ENCODE results near the gene RPS6KA2. TPM values are rescaled to one million over a fixed set of nuclear protein-coding genes. Genes with fewer than 3 reads are reported as not detected.

Gene RPS6KA2
- total RNA-seq, 1 experiment from 2014 or later = 4.1 TPM

DNA sequence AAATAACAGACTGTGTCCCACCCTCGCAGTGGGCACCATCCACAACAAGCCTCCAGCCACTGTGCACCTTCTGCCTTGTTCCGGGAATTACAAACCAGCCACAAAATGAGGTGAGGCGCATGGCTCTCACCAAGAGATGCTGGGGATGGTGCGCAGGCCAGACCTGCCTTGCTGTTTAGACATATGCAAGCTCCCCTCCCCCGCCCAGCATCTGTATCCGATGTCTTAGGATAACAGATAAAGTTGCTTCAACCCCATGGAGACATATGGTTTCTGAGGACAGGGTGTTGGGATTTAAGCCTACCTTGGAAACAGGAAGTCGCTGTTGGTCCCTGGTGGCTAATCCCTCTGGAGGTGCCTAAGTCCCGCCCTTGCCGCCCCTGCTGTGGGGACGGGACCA, 194.0 kb downstream of the RPS6KA2 start:
- BruUV-seq (replicated peaks) = no TSS peak
- Histone ChIP-seq H3K36me3 (ENCODE audit: control insufficient read depth, insufficient read depth, low read length) (no peaks in the 10 kb centered on the region), H3K4me1 (ENCODE audit: control insufficient read depth, insufficient read depth, low read length) (no peaks in the 10 kb centered on the region), H3K9me3 (ENCODE audit: control insufficient read depth, insufficient read depth, low read depth, low read length) (no peaks in the 10 kb centered on the region), H3K27ac (ENCODE audit: low read length) (no peak overlapping the region), H3K27me3 (ENCODE audit: control insufficient read depth, insufficient read depth, low read length) (no peaks in the 10 kb centered on the region), H3K4me3 (ENCODE audit: low read depth in 2 of 2, low read length in 2 of 2) (no peak overlapping the region)
- CTCF ChIA-PET = no interaction called here
- no peak for DNase-seq (ENCODE audit: low read depth, low spot score)
- TF ChIP-seq SIN3A (IDR thresholded peaks at IDR 0.05; ENCODE audit: borderline replicate concordance, insufficient read depth, low read depth, low read length) (no peak), TCF7L2 (IDR thresholded peaks at IDR 0.05; ENCODE audit: low read depth, low read length) (no peak), POLR2AphosphoS5 (IDR thresholded peaks at IDR 0.05; ENCODE audit: low read depth, low read length) (no peak)
- TF ChIP-seq, protein P1, sequence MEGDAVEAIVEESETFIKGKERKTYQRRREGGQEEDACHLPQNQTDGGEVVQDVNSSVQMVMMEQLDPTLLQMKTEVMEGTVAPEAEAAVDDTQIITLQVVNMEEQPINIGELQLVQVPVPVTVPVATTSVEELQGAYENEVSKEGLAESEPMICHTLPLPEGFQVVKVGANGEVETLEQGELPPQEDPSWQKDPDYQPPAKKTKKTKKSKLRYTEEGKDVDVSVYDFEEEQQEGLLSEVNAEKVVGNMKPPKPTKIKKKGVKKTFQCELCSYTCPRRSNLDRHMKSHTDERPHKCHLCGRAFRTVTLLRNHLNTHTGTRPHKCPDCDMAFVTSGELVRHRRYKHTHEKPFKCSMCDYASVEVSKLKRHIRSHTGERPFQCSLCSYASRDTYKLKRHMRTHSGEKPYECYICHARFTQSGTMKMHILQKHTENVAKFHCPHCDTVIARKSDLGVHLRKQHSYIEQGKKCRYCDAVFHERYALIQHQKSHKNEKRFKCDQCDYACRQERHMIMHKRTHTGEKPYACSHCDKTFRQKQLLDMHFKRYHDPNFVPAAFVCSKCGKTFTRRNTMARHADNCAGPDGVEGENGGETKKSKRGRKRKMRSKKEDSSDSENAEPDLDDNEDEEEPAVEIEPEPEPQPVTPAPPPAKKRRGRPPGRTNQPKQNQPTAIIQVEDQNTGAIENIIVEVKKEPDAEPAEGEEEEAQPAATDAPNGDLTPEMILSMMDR (IDR thresholded peaks at IDR 0.05) = no peak
- TF ChIP-seq, protein P2, sequence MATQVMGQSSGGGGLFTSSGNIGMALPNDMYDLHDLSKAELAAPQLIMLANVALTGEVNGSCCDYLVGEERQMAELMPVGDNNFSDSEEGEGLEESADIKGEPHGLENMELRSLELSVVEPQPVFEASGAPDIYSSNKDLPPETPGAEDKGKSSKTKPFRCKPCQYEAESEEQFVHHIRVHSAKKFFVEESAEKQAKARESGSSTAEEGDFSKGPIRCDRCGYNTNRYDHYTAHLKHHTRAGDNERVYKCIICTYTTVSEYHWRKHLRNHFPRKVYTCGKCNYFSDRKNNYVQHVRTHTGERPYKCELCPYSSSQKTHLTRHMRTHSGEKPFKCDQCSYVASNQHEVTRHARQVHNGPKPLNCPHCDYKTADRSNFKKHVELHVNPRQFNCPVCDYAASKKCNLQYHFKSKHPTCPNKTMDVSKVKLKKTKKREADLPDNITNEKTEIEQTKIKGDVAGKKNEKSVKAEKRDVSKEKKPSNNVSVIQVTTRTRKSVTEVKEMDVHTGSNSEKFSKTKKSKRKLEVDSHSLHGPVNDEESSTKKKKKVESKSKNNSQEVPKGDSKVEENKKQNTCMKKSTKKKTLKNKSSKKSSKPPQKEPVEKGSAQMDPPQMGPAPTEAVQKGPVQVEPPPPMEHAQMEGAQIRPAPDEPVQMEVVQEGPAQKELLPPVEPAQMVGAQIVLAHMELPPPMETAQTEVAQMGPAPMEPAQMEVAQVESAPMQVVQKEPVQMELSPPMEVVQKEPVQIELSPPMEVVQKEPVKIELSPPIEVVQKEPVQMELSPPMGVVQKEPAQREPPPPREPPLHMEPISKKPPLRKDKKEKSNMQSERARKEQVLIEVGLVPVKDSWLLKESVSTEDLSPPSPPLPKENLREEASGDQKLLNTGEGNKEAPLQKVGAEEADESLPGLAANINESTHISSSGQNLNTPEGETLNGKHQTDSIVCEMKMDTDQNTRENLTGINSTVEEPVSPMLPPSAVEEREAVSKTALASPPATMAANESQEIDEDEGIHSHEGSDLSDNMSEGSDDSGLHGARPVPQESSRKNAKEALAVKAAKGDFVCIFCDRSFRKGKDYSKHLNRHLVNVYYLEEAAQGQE (IDR thresholded peaks at IDR 0.05; ENCODE audit: insufficient read depth in 1 of 2, low read depth in 2 of 2, low read length in 1 of 2) = no peak
- intact Hi-C loops (cut with micrococcal nuclease; ENCODE audit: unreplicated experiment) = no loop called here
- ATAC-seq = no peak
- in situ Hi-C loops (cut with HindIII; ENCODE audit: low pct_unique_long_range_greater_than_20kb, low sequenced_read_pairs) = no loop called here
- POLR2A ChIA-PET = no interaction called here

DNA sequence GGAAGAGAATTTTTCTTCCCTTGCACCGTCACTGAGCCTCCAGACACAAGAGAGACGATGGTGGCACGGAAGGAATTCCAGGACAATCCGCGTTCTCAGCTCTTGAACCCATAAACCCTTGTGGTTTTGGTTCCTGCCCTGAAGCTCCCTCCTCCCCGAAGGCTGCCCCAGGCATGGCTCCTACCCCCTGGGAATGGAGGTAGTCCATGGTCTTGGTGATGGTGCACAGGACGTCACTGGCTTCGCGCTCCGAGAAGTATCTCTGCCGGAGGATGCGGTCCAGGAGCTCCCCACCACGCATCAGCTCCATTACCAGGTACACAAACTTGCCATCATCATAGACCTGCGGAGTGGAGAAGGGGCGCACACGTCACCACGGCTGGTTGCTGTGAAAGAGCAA, 196.8 kb downstream of the RPS6KA2 start:
- Histone ChIP-seq H3K9me3 (ENCODE audit: control insufficient read depth, insufficient read depth, low read depth, low read length) (no peaks in the 10 kb centered on the region), H3K36me3 (ENCODE audit: control insufficient read depth, insufficient read depth, low read length) (no peaks in the 10 kb centered on the region), H3K4me1 (ENCODE audit: control insufficient read depth, insufficient read depth, low read length) (no peaks in the 10 kb centered on the region), H3K27ac (ENCODE audit: low read length) (no peak overlapping the region), H3K4me3 (ENCODE audit: low read depth in 2 of 2, low read length in 2 of 2) (no peak overlapping the region), H3K27me3 (ENCODE audit: control insufficient read depth, insufficient read depth, low read length) (no peaks in the 10 kb centered on the region)
- DNase-seq (ENCODE audit: low read depth, low spot score) = no peak
- ChIA-PET POLR2A (no interaction called here), CTCF (no interaction called here)
- no TSS peak for BruUV-seq (replicated peaks)
- TF ChIP-seq, protein P1 (IDR thresholded peaks at IDR 0.05) = no peak
- no peak for TF ChIP-seq POLR2AphosphoS5 (IDR thresholded peaks at IDR 0.05; ENCODE audit: low read depth, low read length)
- TF ChIP-seq TCF7L2 (IDR thresholded peaks at IDR 0.05; ENCODE audit: low read depth, low read length) = no peak
- TF ChIP-seq, protein P2 (IDR thresholded peaks at IDR 0.05; ENCODE audit: insufficient read depth in 1 of 2, low read depth in 2 of 2, low read length in 1 of 2) = no peak
- TF ChIP-seq SIN3A (IDR thresholded peaks at IDR 0.05; ENCODE audit: borderline replicate concordance, insufficient read depth, low read depth, low read length) = no peak
- in situ Hi-C loops (cut with HindIII; ENCODE audit: low pct_unique_long_range_greater_than_20kb, low sequenced_read_pairs) (no loop called here), intact Hi-C loops (cut with micrococcal nuclease; ENCODE audit: unreplicated experiment) (no loop called here)
- ATAC-seq = no peak

Measured in Panc1 (cell line).